Colonic mucosa (tissue), 4 donors: ENCODE results near the gene SLC12A5. TPM values are rescaled to one million over a fixed set of nuclear protein-coding genes. Genes with fewer than 3 reads are reported as not detected.

Source experiments
- DNase-seq: peaks from one replicate; pipeline ENCODE4 v3.0.0-alpha.2; 2020
- H3K27ac ChIP-seq: fragments of 200-600 bp; one replicate; pipeline ENCODE4 v1.8.0; 2021
- H3K27me3 ChIP-seq: fragments of 200-600 bp; one replicate; pipeline ENCODE4 v1.8.0; 2021
- H3K36me3 ChIP-seq: fragments of 200-600 bp; one replicate; pipeline ENCODE4 v1.8.0; 2021
- H3K4me1 ChIP-seq: fragments of 200-600 bp; one replicate; pipeline ENCODE4 v1.8.0; 2021; ENCODE audit warnings: mild to moderate bottlenecking
- H3K4me3 ChIP-seq: fragments of 200-600 bp; one replicate; pipeline ENCODE4 v1.8.0; 2021
- H3K9ac ChIP-seq, 2 donors: one replicate each; pipeline ENCODE4 v1.7.0; 2013; ENCODE audit warnings: control low read depth in 2 of 2, low read depth in 2 of 2, low read length in 2 of 2
- H3K9me3 ChIP-seq: fragments of 200-600 bp; one replicate; pipeline ENCODE4 v1.8.0; 2021
- CTCF ChIP-seq: fragments of 200-600 bp; IDR thresholded peaks from one replicate; pipeline ENCODE4 v1.8.0; 2022; ENCODE audit warnings: antibody characterized with exemption, mild to moderate bottlenecking
- intact Hi-C: fragments of 100-400 bp; cut with DNase I; formaldehyde crosslinking; loops from one replicate; pipeline ENCODE4 v1.14.1; 2022
- total RNA-seq, 2 donors: library from RNA; stranded (reverse); fragmentation: NEBNext Ultra II Directional in 1 of 2; extraction: Animal tissue kit (Norgen Biotek cat#: 25700) in 1 of 2; gene quantifications; one replicate each; pipeline ENCODE4 v1.2.1, GENCODE V29; 2021
- donor health status: healthy.
- donor health status: DM: no; HTN: no; CAD: no.
- donor health status: DM: no; HTN: no; CAD: no.

The SLC12A5 gene
- total RNA-seq, 2 donors from 2014 or later = 0.96 TPM; not detected in 1

DNA sequence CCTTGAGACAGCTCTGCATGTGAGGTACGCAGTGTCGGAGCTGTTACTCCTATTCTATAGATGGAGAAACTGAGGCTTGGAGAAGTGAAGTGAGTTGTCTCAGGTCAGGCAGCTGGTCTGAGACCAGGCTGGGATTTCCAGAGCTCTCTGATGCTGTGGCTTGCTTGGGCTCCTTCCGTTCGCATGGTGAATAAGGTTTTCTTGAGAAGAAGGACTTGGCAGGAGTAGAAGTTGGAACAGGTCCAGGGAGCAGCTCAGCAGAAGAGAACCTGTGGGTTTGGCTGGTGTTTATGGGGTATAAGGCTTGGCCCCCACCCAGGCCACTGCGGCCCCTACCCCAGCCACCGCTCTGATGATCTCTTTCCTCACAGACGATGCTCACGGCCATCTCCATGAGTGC, 7.4 kb downstream of the SLC12A5 start:
- no peak for DNase-seq
- Histone ChIP-seq H3K4me3 (no peak overlapping the region), H3K36me3 (no peaks in the 10 kb centered on the region), H3K9ac (no peak overlapping the region), H3K27me3 (peaks cover 14% of the 10 kb centered on the region), H3K9me3 (no peaks in the 10 kb centered on the region), H3K27ac (no peak overlapping the region), H3K4me1 (no peaks in the 10 kb centered on the region)
- TF ChIP-seq CTCF = no peak
- intact Hi-C loops = no loop called here

GRCh38 chr20:46037036-46037435, 8.0 kb downstream of the SLC12A5 start:
- Histone ChIP-seq H3K36me3 (no peaks in the 10 kb centered on the region), H3K4me3 (no peak overlapping the region), H3K9ac (no peak overlapping the region), H3K27me3 (peaks cover 9% of the 10 kb centered on the region), H3K9me3 (no peaks in the 10 kb centered on the region), H3K27ac (no peak overlapping the region), H3K4me1 (no peaks in the 10 kb centered on the region)
- TF ChIP-seq CTCF = no peak
- DNase-seq = no peak
- intact Hi-C loops = no loop called here

- no peaks in the 10 kb centered on the region for H3K27me3 ChIP-seq
Observed at GRCh38 chr20:46040902-46041535, 12.0 kb downstream of the SLC12A5 start.

GRCh38 chr20:46043556-46043955, 14.5 kb downstream of the SLC12A5 start:
- no peak overlapping the region for H3K9ac ChIP-seq
- DNase-seq = no peak
- H3K9me3 ChIP-seq = no peaks in the 10 kb centered on the region
- H3K4me1 ChIP-seq = no peaks in the 10 kb centered on the region
- no peak overlapping the region for H3K27ac ChIP-seq
- no peak for TF ChIP-seq CTCF
- no peaks in the 10 kb centered on the region for H3K36me3 ChIP-seq
- no peak overlapping the region for H3K4me3 ChIP-seq
- intact Hi-C loops = no loop called here
- no peaks in the 10 kb centered on the region for H3K27me3 ChIP-seq

More at GRCh38 chr20:46040902-46041535, 12.0 kb downstream of the SLC12A5 start:
- no peaks in the 10 kb centered on the region for H3K36me3 ChIP-seq
- intact Hi-C loops = no loop called here
- DNase-seq = peak; percentile 29
- H3K4me1 ChIP-seq = no peaks in the 10 kb centered on the region
- no peak overlapping the region for H3K27ac ChIP-seq
- no peak overlapping the region for H3K9ac ChIP-seq
- no peak for TF ChIP-seq CTCF
- no peaks in the 10 kb centered on the region for H3K9me3 ChIP-seq
- no peak overlapping the region for H3K4me3 ChIP-seq

DNA sequence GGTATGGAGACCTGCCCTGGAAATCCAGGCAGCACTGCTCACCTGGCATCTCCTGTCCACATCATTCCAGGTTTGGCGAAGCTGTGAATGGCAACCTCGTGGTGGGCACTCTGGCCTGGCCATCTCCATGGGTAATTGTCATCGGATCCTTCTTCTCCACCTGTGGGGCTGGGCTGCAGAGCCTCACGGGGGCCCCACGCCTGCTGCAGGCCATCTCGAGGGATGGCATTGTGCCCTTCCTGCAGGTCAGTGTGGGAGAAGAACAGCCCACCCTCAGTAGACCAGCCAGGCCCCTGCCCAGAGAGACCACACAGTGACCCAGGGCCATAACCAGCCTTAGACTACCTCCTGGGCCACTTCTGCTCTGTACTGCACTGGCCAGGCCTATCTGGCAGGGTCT, 15.9 kb downstream of the SLC12A5 start:
- Histone ChIP-seq H3K36me3 (no peaks in the 10 kb centered on the region), H3K4me1 (no peaks in the 10 kb centered on the region), H3K9me3 (no peaks in the 10 kb centered on the region), H3K9ac (no peak overlapping the region), H3K27me3 (no peaks in the 10 kb centered on the region), H3K4me3 (no peak overlapping the region), H3K27ac (no peak overlapping the region)
- intact Hi-C loops = no loop called here
- no peak for TF ChIP-seq CTCF
- no peak for DNase-seq
